ENCODE data around the gene UVRAG. TPM values are rescaled to one million over a fixed set of nuclear protein-coding genes. Genes with fewer than 3 reads are reported as not detected.

UVRAG gene
- polyA plus RNA-seq, 1 donor, result 13.8 TPM

DNA sequence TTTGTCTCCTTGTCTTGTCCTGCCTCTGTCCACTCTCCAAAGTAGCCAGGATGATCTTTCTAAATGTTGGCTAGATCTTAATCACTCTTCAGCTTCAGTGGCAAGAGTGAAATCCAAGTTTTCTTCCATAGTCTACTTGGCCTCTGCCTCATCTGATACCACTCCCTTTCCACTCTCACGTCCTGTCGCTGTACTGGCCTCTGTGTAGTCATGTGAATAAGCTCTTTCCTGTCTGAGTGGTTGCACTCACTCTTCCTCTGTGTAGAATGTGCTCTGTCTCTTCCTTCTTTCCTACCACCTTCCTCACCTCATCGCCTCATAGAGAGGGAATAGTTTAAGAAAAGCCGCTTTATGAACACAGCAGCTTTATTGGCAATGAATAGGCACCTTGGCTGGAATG lies 304.8 kb downstream of the UVRAG start:
- H3K4me1 ChIP-seq (ENCODE audit: control insufficient read depth, insufficient read depth, low read length), result peaks cover 25% of the 10 kb centered on the region
- H3K4me3 ChIP-seq (ENCODE audit: low read length), result no peak overlapping the region
- H3K27me3 ChIP-seq (ENCODE audit: control insufficient read depth, insufficient read depth, low read length), result no peaks in the 10 kb centered on the region
- H3K27ac ChIP-seq (ENCODE audit: low read length), result peak overlapping the region; percentile 67
- peaks cover 8% of the 10 kb centered on the region for H3K36me3 ChIP-seq (ENCODE audit: control insufficient read depth, insufficient read depth, low read length)
- WGBS (ENCODE audit: insufficient coverage, low lambda C conversion rate), result no CpG with 5 or more reads among the region's 4 CpGs
- H3K9me3 ChIP-seq (ENCODE audit: control insufficient read depth, low read depth, low read length), result no peaks in the 10 kb centered on the region
- peak; percentile 19 to 66 for DNase-seq

DNA sequence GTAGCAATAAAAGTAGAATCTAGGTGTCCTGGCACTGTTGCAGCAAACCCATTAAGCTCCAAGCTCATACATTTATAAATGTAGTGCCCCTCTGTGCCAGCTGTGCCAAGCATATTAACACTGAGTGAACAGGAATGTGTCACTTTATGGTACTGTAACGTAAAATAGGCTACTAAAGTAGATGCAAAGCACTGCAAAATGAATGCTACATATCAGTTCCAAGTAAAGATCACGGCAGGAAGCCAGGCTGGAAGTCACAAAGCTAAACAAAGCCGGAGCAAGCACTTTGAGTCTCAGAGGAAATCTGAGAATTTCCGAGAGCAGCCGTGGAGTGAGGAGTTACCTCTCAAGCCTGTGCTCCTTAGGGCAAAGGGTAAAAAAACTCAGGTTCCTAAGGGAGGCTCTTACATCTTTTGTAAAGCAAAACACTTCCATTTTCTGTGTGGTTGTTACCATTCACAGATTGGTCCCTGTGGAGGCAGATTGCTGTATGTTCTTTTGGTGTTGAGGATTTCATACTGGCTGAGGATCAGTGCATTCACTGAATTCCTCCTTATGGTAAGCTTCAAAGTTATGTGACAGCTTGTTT lies 305.6 kb downstream of the UVRAG start:
- DNase-seq, result peak; percentile 11 to 66
- Histone ChIP-seq H3K27me3 (ENCODE audit: control insufficient read depth, insufficient read depth, low read length) (no peaks in the 10 kb centered on the region), H3K4me1 (ENCODE audit: control insufficient read depth, insufficient read depth, low read length) (peaks cover 25% of the 10 kb centered on the region), H3K9me3 (ENCODE audit: control insufficient read depth, low read depth, low read length) (no peaks in the 10 kb centered on the region), H3K4me3 (ENCODE audit: low read length) (no peak overlapping the region), H3K36me3 (ENCODE audit: control insufficient read depth, insufficient read depth, low read length) (peaks cover 8% of the 10 kb centered on the region), H3K27ac (ENCODE audit: low read length) (peak overlapping the region; percentile 67)
- 14% methylated on average over 1 of the region's 5 CpGs for WGBS (ENCODE audit: insufficient coverage, low lambda C conversion rate)

DNA sequence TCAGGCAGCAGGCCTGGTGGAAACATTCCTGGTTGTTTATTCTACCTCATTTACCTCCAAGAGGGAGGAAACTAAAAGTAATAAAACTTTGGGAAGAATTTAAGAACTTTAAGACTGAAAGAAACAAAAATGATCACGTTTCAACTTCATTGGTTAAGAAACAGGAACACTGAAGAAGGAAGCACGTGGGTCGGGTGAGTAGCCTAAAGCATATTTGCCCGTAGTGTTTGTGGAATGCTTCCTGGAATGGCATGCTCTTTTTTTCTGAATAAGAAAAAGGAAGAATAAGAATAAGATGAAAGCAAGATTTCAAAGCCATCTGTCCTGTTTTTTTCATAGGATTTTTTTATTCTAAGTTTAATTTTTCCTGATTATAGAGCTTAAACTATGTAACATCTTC lies 308.2 kb downstream of the UVRAG start:
- no peak overlapping the region for H3K4me3 ChIP-seq (ENCODE audit: low read length)
- no peak overlapping the region for H3K27ac ChIP-seq (ENCODE audit: low read length)
- peaks cover 25% of the 10 kb centered on the region for H3K4me1 ChIP-seq (ENCODE audit: control insufficient read depth, insufficient read depth, low read length)
- DNase-seq, result no peak
- H3K36me3 ChIP-seq (ENCODE audit: control insufficient read depth, insufficient read depth, low read length), result no peaks in the 10 kb centered on the region
- no peaks in the 10 kb centered on the region for H3K9me3 ChIP-seq (ENCODE audit: control insufficient read depth, low read depth, low read length)
- no peaks in the 10 kb centered on the region for H3K27me3 ChIP-seq (ENCODE audit: control insufficient read depth, insufficient read depth, low read length)
- 75% methylated on average over 2 of the region's 4 CpGs for WGBS (ENCODE audit: insufficient coverage, low lambda C conversion rate)

DNA sequence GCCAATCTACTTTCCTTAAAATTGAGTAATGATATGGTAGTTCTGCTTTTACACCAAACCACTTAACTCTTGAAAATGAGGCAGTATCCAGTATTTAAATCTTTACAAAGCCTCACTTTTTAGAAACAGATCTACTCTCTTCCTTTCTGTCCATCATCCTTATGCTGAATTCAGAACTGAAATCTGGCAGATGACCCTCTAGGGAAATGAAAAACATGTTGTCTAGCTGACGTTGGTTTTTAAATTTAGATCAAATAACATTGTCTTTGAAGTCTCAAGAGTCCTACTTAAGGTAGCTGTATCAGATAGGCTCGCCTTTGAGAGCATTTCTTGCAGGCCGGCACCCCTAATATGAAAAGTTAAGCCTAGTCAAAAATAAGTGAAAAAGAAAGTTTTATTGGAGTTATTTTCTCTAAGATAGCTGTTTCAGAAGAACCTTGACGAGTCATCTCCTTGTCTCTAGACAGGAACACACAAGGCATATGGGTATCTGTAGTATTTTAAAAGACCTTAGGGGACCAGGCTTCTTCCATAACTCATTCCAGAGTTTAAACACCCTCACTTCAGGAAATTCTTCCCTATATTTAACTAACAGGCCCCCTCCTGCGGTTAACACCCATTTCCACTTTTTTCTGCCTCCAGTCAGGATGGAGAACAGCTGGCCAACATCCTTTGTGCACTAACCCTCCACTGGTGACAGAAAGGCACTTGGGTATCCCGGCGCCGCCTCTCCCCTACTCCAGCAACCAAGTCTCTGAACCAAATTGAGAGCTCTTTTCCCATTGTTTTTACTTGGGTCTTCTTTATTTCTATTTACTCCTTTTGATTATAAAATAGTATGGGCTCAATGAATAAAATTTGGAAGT lies 310.1 kb downstream of the UVRAG start:
- Histone ChIP-seq H3K9me3 (ENCODE audit: control insufficient read depth, low read depth, low read length) (no peaks in the 10 kb centered on the region), H3K4me3 (ENCODE audit: low read length) (no peak overlapping the region), H3K27me3 (ENCODE audit: control insufficient read depth, insufficient read depth, low read length) (no peaks in the 10 kb centered on the region), H3K36me3 (ENCODE audit: control insufficient read depth, insufficient read depth, low read length) (no peaks in the 10 kb centered on the region), H3K27ac (ENCODE audit: low read length) (no peak overlapping the region), H3K4me1 (ENCODE audit: control insufficient read depth, insufficient read depth, low read length) (peaks cover 9% of the 10 kb centered on the region)
- DNase-seq, result no peak
- WGBS (ENCODE audit: insufficient coverage, low lambda C conversion rate), result 90% methylated on average over 2 of the region's 8 CpGs

DNA sequence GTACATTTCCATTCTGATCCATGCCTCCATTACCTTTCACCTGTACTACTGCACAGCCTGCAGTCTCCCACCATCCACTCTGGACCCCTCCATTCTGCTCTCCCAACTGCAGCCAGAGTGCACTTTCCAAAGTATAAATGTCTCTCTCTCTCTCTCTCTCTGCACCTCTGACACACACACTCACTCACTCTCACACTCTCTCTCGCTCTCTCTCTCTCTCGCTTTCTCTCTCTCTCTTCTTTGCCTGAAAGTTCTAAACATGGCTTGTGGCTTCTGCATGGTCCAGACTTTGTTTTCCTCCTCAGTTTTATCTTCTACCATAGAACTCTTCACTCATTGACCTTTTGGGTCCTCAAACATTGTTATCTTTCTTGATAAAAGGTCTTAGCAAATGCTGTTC lies 314.7 kb downstream of the UVRAG start:
- no peak overlapping the region for H3K27ac ChIP-seq (ENCODE audit: low read length)
- no peaks in the 10 kb centered on the region for H3K27me3 ChIP-seq (ENCODE audit: control insufficient read depth, insufficient read depth, low read length)
- H3K4me1 ChIP-seq (ENCODE audit: control insufficient read depth, insufficient read depth, low read length), result no peaks in the 10 kb centered on the region
- 100% methylated on average over 2 of the region's 2 CpGs for WGBS (ENCODE audit: insufficient coverage, low lambda C conversion rate)
- H3K4me3 ChIP-seq (ENCODE audit: low read length), result no peak overlapping the region
- DNase-seq, result no peak
- no peaks in the 10 kb centered on the region for H3K9me3 ChIP-seq (ENCODE audit: control insufficient read depth, low read depth, low read length)
- H3K36me3 ChIP-seq (ENCODE audit: control insufficient read depth, insufficient read depth, low read length), result no peaks in the 10 kb centered on the region

DNA sequence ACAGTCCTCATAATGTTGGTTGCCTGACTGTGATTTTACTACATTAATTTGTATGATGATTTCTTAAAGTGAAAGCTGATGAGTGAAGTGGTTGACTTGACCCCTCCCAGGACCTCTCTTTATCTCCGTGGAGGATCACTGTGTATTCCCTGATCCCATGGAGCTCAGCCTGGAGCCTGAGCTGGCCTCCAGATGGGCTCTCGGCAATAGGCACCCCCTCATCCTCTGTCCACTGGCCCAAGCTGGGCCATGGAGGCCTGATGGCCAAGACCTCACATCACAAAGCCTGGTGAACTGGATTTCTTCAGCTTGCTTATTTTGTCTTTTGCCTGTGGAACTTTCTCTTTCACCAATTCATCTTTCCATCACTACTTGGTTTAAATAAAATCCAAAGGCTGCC lies 316.1 kb downstream of the UVRAG start:
- WGBS (ENCODE audit: insufficient coverage, low lambda C conversion rate), result no CpG with 5 or more reads among the region's 2 CpGs
- Histone ChIP-seq H3K36me3 (ENCODE audit: control insufficient read depth, insufficient read depth, low read length) (no peaks in the 10 kb centered on the region), H3K27me3 (ENCODE audit: control insufficient read depth, insufficient read depth, low read length) (no peaks in the 10 kb centered on the region), H3K4me1 (ENCODE audit: control insufficient read depth, insufficient read depth, low read length) (no peaks in the 10 kb centered on the region), H3K9me3 (ENCODE audit: control insufficient read depth, low read depth, low read length) (no peaks in the 10 kb centered on the region), H3K4me3 (ENCODE audit: low read length) (no peak overlapping the region), H3K27ac (ENCODE audit: low read length) (no peak overlapping the region)
- no peak for DNase-seq

DNA sequence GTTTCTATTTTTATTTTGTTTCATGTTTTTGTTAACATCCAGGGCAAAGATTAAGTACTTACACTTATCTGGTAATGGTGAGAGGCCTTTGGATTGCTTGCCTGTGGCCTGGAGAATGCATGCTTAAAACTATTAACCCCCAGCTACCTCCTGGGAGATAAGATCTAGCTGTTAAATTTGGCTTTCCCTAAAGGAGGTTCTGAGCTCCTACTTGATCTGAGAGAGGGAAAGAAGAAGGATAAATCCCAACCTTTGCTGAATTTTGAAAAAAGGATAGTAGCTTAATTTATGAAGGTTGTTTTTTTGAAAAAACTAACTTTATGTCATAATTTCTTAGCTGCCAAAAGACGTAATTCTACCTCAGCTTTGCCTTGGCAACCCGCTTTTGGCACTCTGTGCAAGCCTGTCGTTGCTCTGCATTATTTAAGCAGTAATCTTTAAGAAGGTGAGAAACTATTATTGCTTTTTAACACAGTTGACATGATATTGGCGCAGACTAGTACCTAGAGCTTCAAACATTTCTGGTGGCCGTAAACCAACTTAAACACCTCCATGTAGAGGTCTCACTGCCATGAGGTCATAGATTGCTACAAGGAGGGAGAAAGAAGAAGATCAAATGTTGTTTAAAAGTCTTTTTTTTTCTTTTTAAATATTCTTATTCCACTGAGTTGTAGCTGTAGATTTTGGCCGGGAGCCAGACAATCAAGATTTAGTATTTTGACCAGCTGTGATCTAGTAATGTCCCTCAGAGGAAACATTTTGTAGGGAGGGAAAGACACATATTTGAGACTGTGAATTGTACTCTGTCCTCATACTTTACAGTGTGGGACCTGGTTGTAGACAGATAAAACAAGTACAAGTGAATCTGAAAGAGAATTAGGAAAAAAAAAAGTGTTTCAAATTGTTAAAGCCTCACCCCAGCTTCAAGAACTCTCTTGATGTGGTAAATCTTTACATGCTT lies 316.9 kb downstream of the UVRAG start:
- DNase-seq, result no peak
- Histone ChIP-seq H3K4me1 (ENCODE audit: control insufficient read depth, insufficient read depth, low read length) (no peaks in the 10 kb centered on the region), H3K36me3 (ENCODE audit: control insufficient read depth, insufficient read depth, low read length) (no peaks in the 10 kb centered on the region), H3K27me3 (ENCODE audit: control insufficient read depth, insufficient read depth, low read length) (no peaks in the 10 kb centered on the region), H3K4me3 (ENCODE audit: low read length) (no peak overlapping the region), H3K27ac (ENCODE audit: low read length) (no peak overlapping the region), H3K9me3 (ENCODE audit: control insufficient read depth, low read depth, low read length) (no peaks in the 10 kb centered on the region)
- WGBS (ENCODE audit: insufficient coverage, low lambda C conversion rate), result 67% methylated on average over 1 of the region's 6 CpGs

DNA sequence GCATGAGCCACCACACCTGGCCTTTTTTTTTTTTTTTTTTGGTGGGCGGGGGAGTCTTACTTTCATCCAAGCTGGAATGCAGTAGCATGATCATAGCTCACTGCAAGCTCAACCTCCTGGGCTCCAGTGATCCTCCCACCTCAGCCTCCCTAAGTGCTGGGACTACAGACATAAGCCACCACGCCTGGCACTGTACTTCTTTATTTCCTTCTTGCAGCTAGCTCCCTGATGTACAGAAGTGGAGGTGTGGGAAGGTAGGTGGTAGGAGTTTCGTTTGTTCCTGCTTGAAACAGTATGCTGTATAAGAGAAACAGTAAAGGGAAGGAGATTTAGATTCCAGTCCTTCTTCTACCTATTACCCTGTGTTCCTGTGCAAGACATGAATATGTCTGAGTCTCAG lies 319.2 kb downstream of the UVRAG start:
- H3K4me1 ChIP-seq (ENCODE audit: control insufficient read depth, insufficient read depth, low read length), result no peaks in the 10 kb centered on the region
- H3K27me3 ChIP-seq (ENCODE audit: control insufficient read depth, insufficient read depth, low read length), result no peaks in the 10 kb centered on the region

DNA sequence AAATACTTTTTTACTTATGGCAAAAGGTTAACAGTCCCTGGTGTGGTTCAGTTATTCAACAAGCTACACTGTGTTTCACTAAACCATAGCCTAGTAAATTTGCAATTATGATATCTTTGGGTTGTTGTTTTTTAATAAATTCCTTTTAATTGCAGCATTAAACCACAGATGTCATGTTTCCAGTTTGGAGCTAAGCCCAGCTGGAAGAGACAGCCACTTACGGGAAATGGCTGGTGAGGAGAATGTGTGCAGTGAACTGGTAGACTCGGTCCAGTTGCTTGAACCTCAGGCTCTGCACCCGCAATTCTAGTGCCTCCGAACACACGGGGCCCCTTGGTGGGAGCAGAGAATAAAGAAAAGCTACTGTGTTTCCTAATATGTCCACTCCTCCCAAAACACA lies 320.5 kb downstream of the UVRAG start:
- no peaks in the 10 kb centered on the region for H3K27me3 ChIP-seq (ENCODE audit: control insufficient read depth, insufficient read depth, low read length)
- WGBS (ENCODE audit: insufficient coverage, low lambda C conversion rate), result no CpG with 5 or more reads among the region's 5 CpGs
- no peak for DNase-seq
- H3K36me3 ChIP-seq (ENCODE audit: control insufficient read depth, insufficient read depth, low read length), result no peaks in the 10 kb centered on the region
- H3K27ac ChIP-seq (ENCODE audit: low read length), result no peak overlapping the region
- no peaks in the 10 kb centered on the region for H3K9me3 ChIP-seq (ENCODE audit: control insufficient read depth, low read depth, low read length)
- no peaks in the 10 kb centered on the region for H3K4me1 ChIP-seq (ENCODE audit: control insufficient read depth, insufficient read depth, low read length)
- no peak overlapping the region for H3K4me3 ChIP-seq (ENCODE audit: low read length)

More for the DNA sequence above, 319.2 kb downstream of the UVRAG start:
- 100% methylated on average over 1 of the region's 3 CpGs for WGBS (ENCODE audit: insufficient coverage, low lambda C conversion rate)
- Histone ChIP-seq H3K9me3 (ENCODE audit: control insufficient read depth, low read depth, low read length) (no peaks in the 10 kb centered on the region), H3K36me3 (ENCODE audit: control insufficient read depth, insufficient read depth, low read length) (no peaks in the 10 kb centered on the region), H3K4me3 (ENCODE audit: low read length) (no peak overlapping the region), H3K27ac (ENCODE audit: low read length) (no peak overlapping the region)
- DNase-seq, result no peak

DNA sequence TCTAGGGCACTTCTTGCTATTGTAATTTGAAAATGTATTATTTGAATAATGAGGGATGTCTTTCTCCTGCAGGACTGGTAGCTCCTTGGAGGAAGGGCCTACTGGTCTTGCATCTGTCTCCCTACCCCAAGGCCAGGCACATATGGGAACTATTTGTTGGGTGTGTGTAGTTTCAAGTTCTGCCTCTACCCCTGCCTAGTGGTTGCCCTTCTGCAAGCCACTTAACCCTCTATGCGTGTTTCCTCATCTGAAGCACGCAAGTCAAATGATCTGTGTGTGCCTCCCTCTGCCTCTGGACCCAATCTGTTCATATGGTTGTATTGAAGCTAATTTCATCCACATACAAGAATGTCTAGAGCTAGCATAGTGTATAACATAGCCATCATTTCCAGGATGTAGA lies 324.3 kb downstream of the UVRAG start:
- H3K36me3 ChIP-seq (ENCODE audit: control insufficient read depth, insufficient read depth, low read length), result peaks cover 20% of the 10 kb centered on the region
- no CpG with 5 or more reads among the region's 2 CpGs for WGBS (ENCODE audit: insufficient coverage, low lambda C conversion rate)
- no peak overlapping the region for H3K27ac ChIP-seq (ENCODE audit: low read length)

More for the DNA sequence above, 324.3 kb downstream of the UVRAG start:
- Histone ChIP-seq H3K9me3 (ENCODE audit: control insufficient read depth, low read depth, low read length) (no peaks in the 10 kb centered on the region), H3K4me1 (ENCODE audit: control insufficient read depth, insufficient read depth, low read length) (no peaks in the 10 kb centered on the region), H3K4me3 (ENCODE audit: low read length) (no peak overlapping the region), H3K27me3 (ENCODE audit: control insufficient read depth, insufficient read depth, low read length) (no peaks in the 10 kb centered on the region)
- no peak for DNase-seq
